Posterior vena cava (tissue), 2 donors: ENCODE results near the gene HIPK2. TPM values are rescaled to one million over a fixed set of nuclear protein-coding genes. Genes with fewer than 3 reads are reported as not detected.

Source experiments
- DNase-seq: peaks from one replicate; pipeline ENCODE4 v3.0.0-alpha.2; 2020; ENCODE audit warnings: low spot score
- intact Hi-C, 2 donors: fragments of 100-400 bp; cut with DNase I; formaldehyde crosslinking; loops; one replicate each; pipeline versions ENCODE4 v1.14.1 to v1.14.2; 2022 to 2023
- total RNA-seq, 2 donors: library from RNA; stranded (reverse); fragmentation: NEBNext Ultra II Directional; extraction: Animal tissue kit (Norgen Biotek cat#: 25700); gene quantifications; one replicate each; pipeline ENCODE4 v1.2.1, GENCODE V29; 2021
- donor health status: DM: yes; HTN: yes; CAD: no.
- donor health status: DM: yes; HTN: yes; CAD: no.

The HIPK2 gene
- total RNA-seq, 2 donors from 2014 or later, result 46.5 to 67.6 TPM

GRCh38 chr7:139543801-139544603 lies 233.8 kb downstream of the HIPK2 start:
- DNase-seq, result no peak
- intact Hi-C loops, result no loop called here

DNA sequence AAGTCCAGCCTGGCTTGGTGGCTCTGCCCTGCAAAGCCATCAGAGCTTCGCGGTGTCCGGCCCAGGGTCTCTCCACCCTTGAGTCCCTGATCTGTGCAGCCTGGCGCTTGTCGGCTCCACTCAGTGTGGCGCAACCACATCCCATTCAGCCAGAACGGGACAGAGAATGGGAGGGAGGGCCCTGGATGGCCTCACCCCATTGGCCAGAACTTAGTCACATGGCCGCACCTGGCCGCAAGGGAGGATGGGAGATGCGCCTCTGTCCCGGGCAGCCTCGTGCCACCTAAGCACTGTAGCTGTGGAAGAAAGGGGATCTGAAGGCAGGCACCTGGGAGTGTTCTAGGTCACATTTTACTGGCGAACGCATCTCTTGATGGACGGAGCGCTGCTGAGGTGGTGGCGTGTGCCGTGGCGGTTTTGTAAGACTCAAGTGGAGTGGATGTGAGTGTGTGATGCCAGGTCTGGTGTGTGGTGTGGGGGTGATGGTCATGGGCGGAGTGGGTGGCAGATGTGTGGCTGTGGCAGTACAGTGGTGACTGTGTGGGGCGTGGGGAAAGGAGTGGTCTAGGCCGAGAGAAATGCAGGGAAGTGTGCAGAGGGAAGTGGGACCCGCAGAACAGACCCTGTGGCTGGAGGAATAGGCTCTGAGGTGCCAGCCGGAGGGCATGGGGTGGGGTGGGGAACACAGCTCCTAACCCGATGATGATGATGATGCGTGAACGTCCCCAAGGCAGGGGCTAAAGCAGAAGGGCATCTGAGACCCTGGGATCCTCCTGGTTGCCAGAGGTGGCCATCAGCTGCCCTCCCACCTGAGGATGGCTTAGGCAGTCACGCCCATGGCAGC lies 235.3 kb downstream of the HIPK2 start:
- intact Hi-C loops, result no loop called here
- DNase-seq, result no peak

GRCh38 chr7:139541600-139542307 lies 236.0 kb downstream of the HIPK2 start:
- intact Hi-C loops, result no loop called here
- no peak for DNase-seq

DNA sequence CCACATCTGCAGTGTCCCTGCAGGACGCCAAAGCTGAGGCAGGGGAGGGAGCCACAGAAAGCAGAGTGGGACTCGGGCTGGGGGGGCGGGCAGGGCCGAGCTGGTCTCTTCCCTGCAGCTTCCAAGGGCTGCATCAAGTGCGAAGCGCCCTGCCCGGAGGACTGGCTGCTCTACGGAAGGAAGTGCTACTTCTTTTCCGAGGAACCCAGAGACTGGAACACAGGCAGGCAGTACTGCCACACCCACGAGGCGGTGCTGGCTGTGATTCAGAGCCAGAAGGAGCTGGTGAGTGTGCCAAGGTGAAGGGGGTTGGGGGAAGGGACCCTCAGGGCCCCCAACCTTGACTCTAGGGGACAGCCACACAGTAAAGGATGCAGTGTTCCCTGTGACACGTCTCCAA lies 237.6 kb downstream of the HIPK2 start:
- intact Hi-C loops, result no loop called here
- DNase-seq, result no peak

DNA sequence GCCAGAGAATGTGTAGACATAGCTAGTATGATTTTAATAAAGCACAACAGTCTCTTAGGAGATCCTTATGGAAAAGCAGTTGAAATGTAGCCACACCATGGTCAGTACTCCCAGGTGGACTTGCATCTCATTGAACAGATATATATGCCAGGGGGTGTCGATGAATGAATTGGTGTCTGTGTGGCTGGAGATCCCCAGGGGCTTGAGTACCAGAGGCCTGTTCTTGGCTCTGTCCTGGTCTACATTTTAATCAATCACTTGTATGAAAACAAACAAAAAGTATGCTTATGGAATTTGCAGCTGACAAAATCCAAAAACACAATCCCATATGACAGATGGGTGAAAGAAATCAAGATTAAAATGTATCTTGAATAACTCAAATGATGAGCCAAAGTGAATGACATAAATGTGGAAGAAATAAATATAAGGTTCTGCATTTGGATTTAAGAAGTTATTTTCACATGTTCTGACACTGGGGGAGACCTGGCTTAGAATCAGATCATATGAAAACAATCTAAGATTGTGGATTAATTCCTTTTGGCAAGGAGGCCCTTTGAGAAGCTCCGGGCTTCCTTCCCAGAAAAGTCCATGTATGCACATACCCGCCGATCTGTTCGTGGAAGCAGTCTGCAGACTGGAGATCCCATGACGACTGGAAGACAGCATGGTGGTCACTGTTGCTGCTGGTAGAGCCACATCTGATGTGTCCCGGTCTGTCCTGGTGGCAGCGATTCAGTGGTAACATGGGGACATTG lies 238.7 kb downstream of the HIPK2 start:
- intact Hi-C loops, result no loop called here

DNA sequence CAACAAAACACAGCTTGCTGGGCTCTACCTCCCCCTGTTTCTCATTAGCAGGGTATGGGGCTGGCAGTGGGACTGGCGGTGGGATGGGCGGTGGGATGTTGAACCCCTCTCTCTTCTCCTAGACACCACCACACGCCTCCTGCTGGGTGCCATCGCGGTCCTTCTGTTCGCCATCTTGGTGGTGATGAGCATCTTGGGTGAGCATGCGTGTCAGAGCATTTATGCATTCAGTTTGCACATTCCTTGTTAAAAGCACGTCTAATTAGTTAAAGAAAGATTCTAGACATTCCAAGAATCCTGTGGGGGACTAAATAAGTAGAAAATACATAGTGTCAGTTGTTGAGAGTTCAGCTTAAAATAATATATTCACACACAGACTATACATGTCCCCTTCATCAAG lies 241.6 kb downstream of the HIPK2 start:
- DNase-seq, result no peak
- intact Hi-C loops, result no loop called here

More for the DNA sequence above, 238.7 kb downstream of the HIPK2 start:
- no peak for DNase-seq

DNA sequence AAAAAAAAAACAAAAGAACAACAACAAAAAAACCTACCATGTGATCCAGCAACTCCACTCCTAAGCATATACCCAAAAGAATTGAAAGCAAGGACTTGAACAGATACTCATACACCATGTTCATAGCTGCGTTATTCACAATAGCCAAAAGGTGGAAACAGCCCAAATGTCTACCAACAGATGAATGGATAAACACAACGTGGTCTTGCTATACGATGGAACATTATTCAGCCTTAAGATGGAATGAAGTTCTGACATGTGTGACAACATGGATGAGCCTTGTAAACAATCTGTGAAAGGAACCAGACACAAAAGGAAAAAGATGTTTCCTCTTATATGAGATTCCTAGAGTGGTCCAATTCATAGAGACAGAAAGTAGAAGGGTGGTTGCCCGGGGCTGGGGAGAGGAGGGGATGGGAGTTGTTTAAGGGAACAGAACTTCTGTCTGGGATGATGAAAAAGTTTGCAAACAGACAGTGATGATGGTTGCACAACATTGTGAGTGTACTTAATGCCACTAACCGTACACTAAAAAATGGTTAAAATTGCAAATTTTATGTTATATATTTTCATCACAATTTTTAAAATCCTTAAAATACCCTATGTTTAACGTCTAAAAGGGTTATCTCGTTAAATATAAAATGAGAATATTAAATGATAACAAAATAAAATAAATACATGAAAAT lies 242.7 kb downstream of the HIPK2 start:
- no peak for DNase-seq
- intact Hi-C loops, result no loop called here

DNA sequence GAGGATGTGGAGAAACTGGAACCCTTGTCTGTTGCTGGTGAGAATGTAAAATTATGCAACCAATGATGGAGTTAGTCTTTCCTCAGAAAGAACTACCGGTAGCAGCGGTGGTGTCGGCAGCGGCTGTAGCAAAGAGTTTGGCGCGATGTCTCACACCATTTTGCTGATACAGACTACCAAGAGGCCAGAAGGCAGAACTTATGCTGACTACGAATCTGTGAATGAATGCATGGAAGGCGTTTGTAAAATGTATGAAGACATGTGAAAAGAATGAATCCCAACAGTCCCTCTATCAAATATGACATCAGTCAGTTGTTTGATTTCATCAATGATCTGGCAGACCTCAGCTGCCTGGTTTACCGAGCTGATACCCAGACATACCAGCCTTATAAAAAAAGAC lies 243.7 kb downstream of the HIPK2 start:
- DNase-seq, result no peak
- intact Hi-C loops, result no loop called here

- intact Hi-C loops, result no loop called here
- no peak for DNase-seq
Measured at GRCh38 chr7:139532636-139533155, 245.1 kb downstream of the HIPK2 start.

GRCh38 chr7:139531094-139531493 lies 246.7 kb downstream of the HIPK2 start:
- DNase-seq, result no peak
- intact Hi-C loops, result no loop called here

- intact Hi-C loops, result no loop called here
- DNase-seq, result no peak
Measured at GRCh38 chr7:139526578-139527544, 250.9 kb downstream of the HIPK2 start.

DNA sequence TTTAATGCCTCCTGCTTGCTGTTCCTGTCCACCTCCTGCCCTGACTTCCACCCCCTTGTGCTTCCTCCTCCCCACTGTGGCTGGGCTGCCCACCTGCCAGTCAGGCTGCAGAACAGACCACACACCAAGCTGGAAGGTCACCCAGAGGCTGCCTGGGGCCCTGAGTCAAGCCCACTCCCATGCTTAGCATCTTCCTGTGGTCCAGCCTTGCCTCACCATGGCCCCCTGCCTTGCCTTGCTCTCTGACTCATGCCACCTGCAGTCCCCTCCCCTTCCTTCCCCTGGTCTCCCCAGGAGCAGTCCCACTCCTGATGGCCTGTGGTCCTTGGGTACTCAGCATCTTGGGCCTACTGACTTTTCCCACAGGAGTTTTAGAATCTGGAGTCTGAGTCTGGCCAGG lies 252.0 kb downstream of the HIPK2 start:
- intact Hi-C loops, result no loop called here
- peak; percentile 48 for DNase-seq

DNA sequence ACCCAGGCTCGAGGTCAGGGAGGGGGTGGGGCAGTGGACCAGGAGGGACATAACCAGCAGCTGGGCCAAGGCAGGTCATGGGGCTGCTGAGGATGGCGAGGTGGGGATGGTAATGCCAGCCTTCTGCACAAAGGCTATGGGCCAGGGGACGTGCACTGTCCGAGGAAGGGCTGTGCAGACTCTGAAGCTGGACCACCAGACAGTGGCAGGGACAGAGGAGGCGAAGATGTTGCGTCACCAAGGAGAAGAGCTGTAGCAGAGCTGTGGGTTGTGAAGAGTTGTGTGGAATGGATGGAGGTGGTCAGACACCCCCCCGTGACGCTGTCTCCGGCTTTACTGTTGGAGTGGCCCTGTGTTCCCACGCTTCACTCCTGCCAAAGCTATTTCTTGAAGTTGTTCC lies 252.6 kb downstream of the HIPK2 start:
- peak; percentile 56 for DNase-seq
- intact Hi-C loops, result no loop called here

GRCh38 chr7:139523968-139524815 lies 253.6 kb downstream of the HIPK2 start:
- intact Hi-C loops, result no loop called here
- DNase-seq, result peak; percentile 74

- peak; percentile 64 for DNase-seq
- intact Hi-C loops, result no loop called here
Measured at GRCh38 chr7:139523199-139523941, 254.4 kb downstream of the HIPK2 start, which contains the start of gene CLEC2L. TSS of gene CLEC2L (plus strand) at chr7:139523685. CDS start at chr7:139523928, 243 bp downstream.

- intact Hi-C loops, result no loop called here
- peak; percentile 57 for DNase-seq
Measured at GRCh38 chr7:139522830-139523198, 255.0 kb downstream of the HIPK2 start.
